ENCODE measurements around the gene SNX15. TPM values are rescaled to one million over a fixed set of nuclear protein-coding genes. Genes with fewer than 3 reads are reported as not detected.

SNX15 gene
- total and polyA plus RNA-seq, 4 donors: 16.2 to 28.4 (median 18.9) TPM

- no peak for ATAC-seq (ENCODE audit: insufficient read depth, low FRiP score)
- TF ChIP-seq, protein P1, sequence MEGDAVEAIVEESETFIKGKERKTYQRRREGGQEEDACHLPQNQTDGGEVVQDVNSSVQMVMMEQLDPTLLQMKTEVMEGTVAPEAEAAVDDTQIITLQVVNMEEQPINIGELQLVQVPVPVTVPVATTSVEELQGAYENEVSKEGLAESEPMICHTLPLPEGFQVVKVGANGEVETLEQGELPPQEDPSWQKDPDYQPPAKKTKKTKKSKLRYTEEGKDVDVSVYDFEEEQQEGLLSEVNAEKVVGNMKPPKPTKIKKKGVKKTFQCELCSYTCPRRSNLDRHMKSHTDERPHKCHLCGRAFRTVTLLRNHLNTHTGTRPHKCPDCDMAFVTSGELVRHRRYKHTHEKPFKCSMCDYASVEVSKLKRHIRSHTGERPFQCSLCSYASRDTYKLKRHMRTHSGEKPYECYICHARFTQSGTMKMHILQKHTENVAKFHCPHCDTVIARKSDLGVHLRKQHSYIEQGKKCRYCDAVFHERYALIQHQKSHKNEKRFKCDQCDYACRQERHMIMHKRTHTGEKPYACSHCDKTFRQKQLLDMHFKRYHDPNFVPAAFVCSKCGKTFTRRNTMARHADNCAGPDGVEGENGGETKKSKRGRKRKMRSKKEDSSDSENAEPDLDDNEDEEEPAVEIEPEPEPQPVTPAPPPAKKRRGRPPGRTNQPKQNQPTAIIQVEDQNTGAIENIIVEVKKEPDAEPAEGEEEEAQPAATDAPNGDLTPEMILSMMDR (IDR thresholded peaks at IDR 0.05; ENCODE audit: control extremely low read depth, extremely low read depth): no peak
Measured at GRCh38 chr11:65084598-65085375, 57.5 kb downstream of the SNX15 start.

GRCh38 chr11:65085446-65085845, 58.2 kb downstream of the SNX15 start:
- Histone ChIP-seq H3K4me1 (ENCODE audit: control insufficient read depth in 5 of 5, insufficient read depth in 5 of 5, low read length in 5 of 5) (peaks cover 0 to 22% (median 8%) of the 10 kb centered on the region in 5 donors), H3K27ac (ENCODE audit: low read depth in 1 of 2, low read length in 1 of 2) (no peak overlapping the region), H3K27me3 (ENCODE audit: control insufficient read depth in 3 of 3, insufficient read depth in 3 of 3, low read length in 2 of 3) (no peaks in the 10 kb centered on the region), H3K9ac (ENCODE audit: insufficient read depth in 1 of 2, low read length in 2 of 2) (no peak overlapping the region), H3K4me3 (no peak overlapping the region), H3K36me3 (ENCODE audit: control insufficient read depth in 4 of 4, insufficient read depth in 4 of 4, low read length in 4 of 4) (peaks cover 4 to 39% (median 17%) of the 10 kb centered on the region in 4 donors), H3K9me3 (ENCODE audit: control insufficient read depth in 4 of 4, insufficient read depth in 3 of 4, low read length in 3 of 4) (no peaks in the 10 kb centered on the region)
- TF ChIP-seq, protein P1 (IDR thresholded peaks at IDR 0.05; ENCODE audit: control extremely low read depth, extremely low read depth): no peak
- WGBS, 2 donors: 87 to 91% methylated on average over 4 of the region's 4 CpGs
- ATAC-seq (ENCODE audit: insufficient read depth, low FRiP score) (no peak), DNase-seq (no peak)

More at GRCh38 chr11:65084598-65085375, 57.5 kb downstream of the SNX15 start:
- Histone ChIP-seq H3K9ac (ENCODE audit: insufficient read depth in 1 of 2, low read length in 2 of 2) (peak overlapping the region; percentile 69 to 92), H3K27me3 (ENCODE audit: control insufficient read depth in 3 of 3, insufficient read depth in 3 of 3, low read length in 2 of 3) (no peaks in the 10 kb centered on the region), H3K4me3 (peak overlapping the region; percentile 82), H3K9me3 (ENCODE audit: control insufficient read depth in 4 of 4, insufficient read depth in 3 of 4, low read length in 3 of 4) (no peaks in the 10 kb centered on the region), H3K4me1 (ENCODE audit: control insufficient read depth in 5 of 5, insufficient read depth in 5 of 5, low read length in 5 of 5) (peaks cover 0 to 22% (median 8%) of the 10 kb centered on the region in 5 donors), H3K27ac (ENCODE audit: low read depth in 1 of 2, low read length in 1 of 2) (peak overlapping the region; percentile 58 to 73), H3K36me3 (ENCODE audit: control insufficient read depth in 4 of 4, insufficient read depth in 4 of 4, low read length in 4 of 4) (peaks cover 4 to 39% (median 17%) of the 10 kb centered on the region in 4 donors)
- 46 to 50% methylated on average over 23 of the region's 23 CpGs for WGBS, 2 donors
- no peak for DNase-seq

DNA sequence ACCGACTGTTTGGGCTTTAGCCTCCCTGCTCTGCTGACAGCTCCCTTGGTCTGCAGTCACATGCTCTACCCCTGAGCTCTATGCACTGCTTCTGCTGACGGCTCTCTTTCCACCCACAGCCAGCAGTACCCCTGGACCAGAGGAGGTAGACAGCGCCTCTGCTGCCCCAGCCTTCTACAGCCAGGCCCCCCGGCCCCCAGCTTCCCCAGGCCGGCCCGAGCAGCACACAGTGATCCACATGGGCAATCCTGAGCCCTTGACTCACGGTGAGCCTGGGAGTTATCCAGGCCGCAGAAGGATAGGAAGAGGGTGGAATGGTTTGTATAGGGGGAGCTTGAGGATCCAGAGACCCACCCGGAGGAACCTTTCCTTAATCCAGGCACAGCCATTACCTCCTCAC, 59.6 kb downstream of the SNX15 start:
- H3K9ac ChIP-seq (ENCODE audit: insufficient read depth in 1 of 2, low read length in 2 of 2): no peak overlapping the region
- TF ChIP-seq, protein P1 (IDR thresholded peaks at IDR 0.05; ENCODE audit: control extremely low read depth, extremely low read depth): no peak

More for the DNA sequence above, 59.6 kb downstream of the SNX15 start:
- Histone ChIP-seq H3K36me3 (ENCODE audit: control insufficient read depth in 4 of 4, insufficient read depth in 4 of 4, low read length in 4 of 4) (peaks cover 4 to 41% (median 16%) of the 10 kb centered on the region in 4 donors), H3K4me1 (ENCODE audit: control insufficient read depth in 5 of 5, insufficient read depth in 5 of 5, low read length in 5 of 5) (peaks cover 0 to 22% (median 8%) of the 10 kb centered on the region in 5 donors), H3K4me3 (no peak overlapping the region), H3K9me3 (ENCODE audit: control insufficient read depth in 4 of 4, insufficient read depth in 3 of 4, low read length in 3 of 4) (no peaks in the 10 kb centered on the region), H3K27ac (ENCODE audit: low read depth in 1 of 2, low read length in 1 of 2) (no peak overlapping the region), H3K27me3 (ENCODE audit: control insufficient read depth in 3 of 3, insufficient read depth in 3 of 3, low read length in 2 of 3) (no peaks in the 10 kb centered on the region)
- ATAC-seq (ENCODE audit: insufficient read depth, low FRiP score): no peak
- 93 to 94% methylated on average over 9 of the region's 9 CpGs for WGBS, 2 donors
- DNase-seq: no peak

All from lung (tissue), 12 donors.